ENCODE data around the gene NOTCH4.

DNA sequence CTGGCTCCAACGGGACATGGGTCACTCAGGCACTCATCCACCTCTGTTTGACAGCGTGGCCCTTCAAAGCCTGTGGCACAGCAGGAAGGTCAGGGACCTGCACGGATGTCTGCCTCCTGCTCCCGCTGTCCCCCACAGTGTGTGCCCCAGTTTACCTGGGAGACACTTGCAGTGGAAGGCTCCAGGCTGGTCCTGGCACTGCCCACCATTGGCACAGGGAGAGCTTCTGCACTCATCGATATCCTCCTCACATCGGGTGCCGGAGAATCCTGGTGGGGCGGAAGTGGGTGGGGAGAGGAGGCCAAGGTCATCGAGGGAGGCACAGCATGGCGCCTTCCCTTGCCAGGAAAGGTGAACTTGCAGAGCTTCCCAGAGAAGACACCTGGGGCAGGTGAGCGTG, 6.9 kb downstream of the NOTCH4 start:
- no peak for TF ChIP-seq FOXK1 (CRISPR knock-in tag; IDR thresholded peaks at IDR 0.05; ENCODE audit: borderline replicate concordance)
- TF ChIP-seq POLR2A (conservative IDR thresholded peaks at IDR 0.05) = no peak
- no peak for TF ChIP-seq EZH2 (IDR thresholded peaks at IDR 0.05; ENCODE audit: borderline replicate concordance, low read depth, low read length)
- TF ChIP-seq SP1 (CRISPR knock-in tag; IDR thresholded peaks at IDR 0.05) = no peak
- TF ChIP-seq, protein P1, sequence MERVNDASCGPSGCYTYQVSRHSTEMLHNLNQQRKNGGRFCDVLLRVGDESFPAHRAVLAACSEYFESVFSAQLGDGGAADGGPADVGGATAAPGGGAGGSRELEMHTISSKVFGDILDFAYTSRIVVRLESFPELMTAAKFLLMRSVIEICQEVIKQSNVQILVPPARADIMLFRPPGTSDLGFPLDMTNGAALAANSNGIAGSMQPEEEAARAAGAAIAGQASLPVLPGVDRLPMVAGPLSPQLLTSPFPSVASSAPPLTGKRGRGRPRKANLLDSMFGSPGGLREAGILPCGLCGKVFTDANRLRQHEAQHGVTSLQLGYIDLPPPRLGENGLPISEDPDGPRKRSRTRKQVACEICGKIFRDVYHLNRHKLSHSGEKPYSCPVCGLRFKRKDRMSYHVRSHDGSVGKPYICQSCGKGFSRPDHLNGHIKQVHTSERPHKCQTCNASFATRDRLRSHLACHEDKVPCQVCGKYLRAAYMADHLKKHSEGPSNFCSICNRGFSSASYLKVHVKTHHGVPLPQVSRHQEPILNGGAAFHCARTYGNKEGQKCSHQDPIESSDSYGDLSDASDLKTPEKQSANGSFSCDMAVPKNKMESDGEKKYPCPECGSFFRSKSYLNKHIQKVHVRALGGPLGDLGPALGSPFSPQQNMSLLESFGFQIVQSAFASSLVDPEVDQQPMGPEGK (CRISPR knock-in tag; IDR thresholded peaks at IDR 0.05; ENCODE audit: borderline replicate concordance) = no peak
- TF ChIP-seq HDGF (IDR thresholded peaks at IDR 0.05) = no peak
- TF ChIP-seq MAFK (IDR thresholded peaks at IDR 0.05; ENCODE audit: low read length) = no peak

All from K562 (cell line).